Cerebellar cortex (tissue), 1 donor: ENCODE results near the gene MLPH.

Experiments used
- DNase-seq: peaks from one replicate; pipeline ENCODE4 v3.0.0-alpha.2; 2015; ENCODE audit warnings: low spot score

The MLPH gene

DNA sequence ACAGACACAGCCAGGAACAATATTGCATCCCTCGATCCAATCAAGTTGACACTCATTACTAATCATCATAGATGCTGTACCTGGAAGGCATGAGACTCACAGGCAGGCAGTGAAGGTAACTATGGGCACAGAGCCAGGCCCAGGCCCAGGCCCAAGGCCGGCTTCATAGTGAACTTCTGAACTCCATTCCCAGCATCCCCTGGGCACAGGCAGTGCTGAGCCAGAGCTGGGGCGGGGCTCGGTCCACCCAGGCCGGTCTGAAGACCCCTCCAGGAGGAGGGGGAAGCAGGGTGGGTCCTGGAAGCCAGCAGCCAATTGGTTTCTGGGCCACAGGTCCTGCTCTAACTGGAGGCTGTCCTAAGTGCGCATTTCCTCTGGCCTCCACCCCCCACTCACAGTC, 37.6 kb downstream of the MLPH start:
- DNase-seq = no peak

- DNase-seq = no peak
Observed at GRCh38 chr2:237525559-237526157, 38.6 kb downstream of the MLPH start.

DNA sequence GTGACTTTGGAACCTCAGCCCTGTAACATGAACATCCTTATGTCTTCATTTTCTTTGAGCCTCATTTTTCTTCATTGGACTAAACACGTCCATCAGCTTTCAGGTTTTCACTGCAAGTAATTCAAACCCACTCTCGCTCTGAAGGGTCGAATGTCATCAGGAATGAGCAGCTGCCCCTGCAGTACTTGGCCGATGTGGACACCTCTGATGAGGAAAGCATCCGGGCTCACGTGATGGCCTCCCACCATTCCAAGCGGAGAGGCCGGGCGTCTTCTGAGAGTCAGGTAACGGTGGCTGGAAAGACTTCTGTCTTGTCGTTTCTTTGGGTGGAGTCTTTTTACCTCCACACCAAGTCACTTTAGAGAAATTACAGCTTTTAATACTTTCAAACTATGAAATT, 40.2 kb downstream of the MLPH start:
- DNase-seq = no peak

GRCh38 chr2:237527766-237528165, 40.7 kb downstream of the MLPH start:
- DNase-seq = no peak

DNA sequence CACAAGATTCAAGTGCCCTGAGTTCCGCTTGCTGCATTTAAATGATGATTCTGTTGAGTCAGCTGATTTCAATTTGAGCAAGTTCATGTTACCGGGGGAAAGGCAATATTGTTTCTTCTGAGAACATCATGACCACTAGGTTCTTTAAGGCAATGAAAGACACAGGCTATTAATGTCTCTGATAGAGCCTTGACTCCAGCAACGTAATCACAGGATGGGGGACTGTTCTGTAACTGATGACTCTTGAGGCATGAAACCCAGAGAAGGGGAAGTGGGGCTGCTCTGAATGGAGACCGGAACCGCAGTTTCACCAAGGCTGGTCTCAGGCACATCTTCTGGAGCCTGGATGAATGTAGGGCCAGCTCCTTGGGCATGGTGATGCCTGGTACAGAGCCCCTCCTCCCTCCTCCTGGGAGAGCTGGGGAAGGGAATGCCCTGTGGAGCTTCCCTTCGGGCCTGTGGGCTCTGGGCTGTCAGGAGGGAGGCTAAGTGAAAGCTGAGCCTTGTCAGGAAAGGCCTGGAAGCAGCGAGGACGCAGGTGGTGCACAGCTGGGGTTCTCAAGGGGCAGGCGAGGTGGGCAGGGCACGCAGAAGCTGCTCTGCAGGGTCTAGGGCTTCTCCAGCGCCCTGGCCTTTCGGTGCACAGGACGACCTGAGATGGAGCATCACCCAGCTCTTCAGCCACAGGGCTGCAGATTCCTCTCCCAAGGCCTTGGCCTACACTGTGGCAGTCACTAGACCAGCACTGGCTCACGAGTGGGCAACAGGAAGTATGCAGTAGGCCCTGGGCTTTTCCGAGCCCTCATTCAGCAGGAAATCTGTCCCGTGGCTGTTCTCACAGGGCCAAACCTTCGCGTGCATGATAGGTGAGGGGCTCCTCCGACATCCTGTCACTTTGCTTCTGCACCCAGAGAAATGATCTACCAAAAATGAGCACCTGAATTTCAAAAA, 42.7 kb downstream of the MLPH start:
- DNase-seq = no peak

DNA sequence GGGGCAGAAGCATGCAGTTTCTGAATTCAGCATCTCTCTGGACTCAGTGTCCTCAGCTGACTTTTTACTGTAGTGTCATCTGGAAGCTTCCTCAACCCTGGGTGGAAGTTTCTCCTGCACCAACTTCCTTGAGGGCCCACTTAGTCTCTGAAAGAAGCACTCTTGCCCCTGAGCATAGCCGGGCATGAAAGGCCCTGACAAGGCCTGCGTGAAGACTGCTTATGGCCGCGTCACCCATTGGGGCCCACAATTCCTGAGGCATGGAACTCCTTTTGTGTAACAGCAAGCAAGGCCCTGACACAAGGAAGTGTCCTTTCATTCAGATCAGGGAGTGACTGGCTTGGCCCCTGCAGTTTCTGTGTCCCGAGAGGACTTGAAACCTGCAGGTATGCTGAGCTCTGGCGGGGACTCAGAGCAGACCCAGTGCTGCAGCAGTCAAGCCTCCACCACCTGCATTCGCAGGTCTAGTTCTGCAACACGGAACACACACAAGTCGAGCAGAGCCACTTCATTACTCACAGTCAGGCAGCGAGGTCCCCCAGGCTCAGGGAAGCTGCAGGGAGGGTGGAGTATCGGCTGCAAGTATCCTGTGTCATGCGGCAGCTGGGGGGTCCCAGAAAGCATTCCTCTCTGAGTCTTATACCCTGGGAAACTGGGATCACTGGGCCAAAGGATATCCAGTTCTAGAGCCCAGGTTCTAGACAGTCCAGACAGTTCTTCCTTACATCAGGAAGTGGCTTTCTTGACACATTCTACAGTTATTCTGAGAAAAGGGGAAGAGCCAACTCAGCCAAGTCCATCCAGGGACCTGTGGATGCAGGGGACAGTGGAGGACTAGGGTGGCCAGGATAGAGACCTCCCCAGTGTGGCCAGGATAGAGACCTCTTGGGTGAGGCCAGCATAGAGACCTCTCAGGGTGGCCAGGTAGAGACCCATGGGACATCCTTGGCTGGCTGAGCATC, 43.7 kb downstream of the MLPH start:
- DNase-seq = no peak

DNA sequence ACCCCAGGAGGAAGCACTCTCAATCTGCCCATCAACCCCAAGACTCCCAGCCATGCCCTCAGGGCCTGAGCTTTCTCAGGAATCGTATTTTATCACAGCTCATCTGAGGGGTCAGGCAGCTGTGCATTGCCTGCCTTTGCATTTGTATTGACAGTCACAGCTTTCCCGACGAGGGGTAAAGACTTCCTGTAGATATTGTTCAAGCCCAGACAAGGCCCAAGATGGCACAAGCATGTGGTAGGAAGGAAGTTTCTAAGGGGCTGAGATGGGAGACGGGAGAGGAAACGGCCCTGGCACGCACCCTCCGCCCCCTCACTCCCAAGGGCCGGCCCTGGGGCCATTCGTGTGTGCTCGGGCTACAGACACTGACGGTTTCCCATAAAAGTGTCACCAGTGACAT, 45.1 kb downstream of the MLPH start:
- DNase-seq = no peak

DNA sequence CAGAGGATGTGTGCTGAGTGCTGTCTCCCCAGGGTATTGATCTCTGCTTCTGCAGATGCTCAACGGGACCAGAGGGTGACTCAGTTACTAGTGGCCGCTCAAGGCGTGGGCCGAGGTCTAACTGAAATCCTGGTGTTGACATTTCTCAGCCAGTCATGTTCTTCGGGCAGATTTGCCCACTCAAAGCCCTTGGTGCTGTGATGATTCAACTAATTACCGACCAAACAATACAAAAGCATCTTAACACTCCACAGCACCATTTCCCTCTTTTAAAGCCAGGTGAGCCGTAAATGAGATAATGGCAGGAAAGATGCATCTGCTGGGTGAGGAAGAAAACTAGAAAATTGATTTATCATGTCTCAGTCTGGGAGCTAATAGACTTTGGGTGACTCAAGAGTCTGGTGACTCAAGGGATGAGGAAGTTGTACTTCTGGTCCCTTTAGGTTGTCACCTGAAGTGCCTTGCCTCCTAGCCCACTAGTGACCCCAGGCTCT, 46.7 kb downstream of the MLPH start:
- no peak for DNase-seq

DNA sequence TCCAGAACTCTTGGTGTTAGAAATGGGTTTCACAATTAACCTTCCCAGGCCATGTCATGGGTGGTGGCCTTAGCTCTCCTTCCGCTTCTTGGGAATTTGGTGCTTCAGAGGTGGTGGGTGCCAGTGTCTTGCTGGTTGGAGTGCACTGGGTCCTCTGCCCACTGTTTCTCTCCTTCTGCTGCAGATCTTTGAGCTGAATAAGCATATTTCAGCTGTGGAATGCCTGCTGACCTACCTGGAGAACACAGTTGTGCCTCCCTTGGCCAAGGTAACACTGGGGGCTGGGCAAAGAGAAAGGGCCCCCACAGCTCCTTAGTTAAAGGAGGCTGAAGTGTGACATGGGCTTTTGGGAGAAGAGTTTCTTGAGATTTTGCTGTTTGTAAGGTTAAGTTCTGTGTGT, 47.3 kb downstream of the MLPH start:
- DNase-seq = no peak

GRCh38 chr2:237535385-237536082, 48.5 kb downstream of the MLPH start:
- DNase-seq = no peak

GRCh38 chr2:237536083-237536415, 49.0 kb downstream of the MLPH start:
- DNase-seq = no peak

GRCh38 chr2:237536617-237537016, 49.6 kb downstream of the MLPH start:
- no peak for DNase-seq

GRCh38 chr2:237538001-237538720, 51.1 kb downstream of the MLPH start:
- DNase-seq = no peak

- no peak for DNase-seq
Observed at GRCh38 chr2:237538901-237539300, 51.9 kb downstream of the MLPH start.

DNA sequence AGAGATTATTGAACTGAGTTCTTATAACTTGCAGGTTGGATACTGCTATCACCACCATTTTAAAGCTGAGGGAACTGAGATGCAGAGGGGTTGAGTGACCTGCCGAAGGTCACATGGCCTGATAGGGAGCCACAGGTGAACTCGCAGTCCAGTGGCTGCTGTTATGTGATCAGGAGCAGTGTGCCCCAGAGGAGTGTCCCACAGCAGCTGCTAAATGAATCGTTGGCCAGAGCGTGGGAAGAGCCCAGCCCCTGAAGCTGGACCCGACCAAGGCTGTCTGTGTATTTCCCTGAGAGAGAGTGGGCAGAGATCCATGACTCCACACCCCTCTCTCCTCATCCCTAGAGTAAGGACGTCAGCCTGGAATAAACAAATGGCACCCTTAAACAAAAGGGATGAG, 52.6 kb downstream of the MLPH start:
- DNase-seq = no peak

GRCh38 chr2:237540223-237540775, 53.2 kb downstream of the MLPH start:
- no peak for DNase-seq

DNA sequence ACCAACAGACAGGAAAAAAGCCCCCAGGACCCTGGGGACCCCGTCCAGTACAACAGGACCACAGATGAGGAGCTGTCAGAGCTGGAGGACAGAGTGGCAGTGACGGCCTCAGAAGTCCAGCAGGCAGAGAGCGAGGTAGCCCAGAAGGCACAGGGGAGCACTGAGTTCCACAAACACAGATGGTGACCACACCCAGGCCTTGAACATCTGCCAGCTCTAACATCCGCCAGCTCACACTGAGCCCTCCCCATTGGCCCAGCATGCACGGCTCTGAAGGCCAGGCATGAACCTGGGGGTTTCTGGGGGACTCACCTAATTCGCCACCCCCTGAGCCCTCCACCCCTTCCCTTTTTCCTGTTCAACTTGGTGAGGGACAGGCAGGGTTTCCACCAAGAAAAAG, 53.8 kb downstream of the MLPH start:
- no peak for DNase-seq

DNA sequence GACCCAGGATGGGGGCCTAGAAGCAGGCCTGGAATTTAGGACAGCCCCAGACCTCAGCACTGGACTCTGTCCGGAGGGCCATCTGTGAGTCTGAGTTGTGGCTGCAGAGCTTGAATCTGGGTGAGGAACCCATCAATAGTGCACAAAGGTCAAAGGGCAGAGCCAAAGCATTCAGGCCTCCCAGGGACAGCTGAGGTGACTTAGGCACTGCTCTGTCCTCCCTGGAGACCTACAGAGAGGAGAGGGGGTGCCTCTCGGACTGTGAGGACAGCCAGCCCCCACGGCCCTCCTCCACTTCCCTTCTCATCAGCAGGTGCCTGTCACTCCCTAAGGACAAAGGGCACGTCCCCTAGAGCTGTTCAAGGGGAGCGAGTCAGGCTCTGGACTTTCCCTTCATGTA, 54.2 kb downstream of the MLPH start:
- DNase-seq = no peak

- DNase-seq = no peak
Observed at GRCh38 chr2:237542001-237542704, 55.1 kb downstream of the MLPH start.
